Endothelial cell (in vitro differentiated cells): Measurements from ENCODE around the gene RGL1. TPM values are rescaled to one million over a fixed set of nuclear protein-coding genes. Genes with fewer than 3 reads are reported as not detected.
A peak's percentile ranks its signal among the peaks of the same experiment; 100 is the strongest.

ENCODE experiments used
- DNase-seq: peaks from one replicate; pipeline ENCODE4 v3.0.0; 2021; ENCODE audit warnings: low spot score
- H3K27ac Mint-ChIP-seq: one replicate; pipeline ENCODE4 v1.8.0; 2021; ENCODE audit warnings: mixed read lengths, inconsistent platforms; ENCODE audit not compliant: unreplicated experiment
- H3K27me3 Mint-ChIP-seq: one replicate; pipeline ENCODE4 v1.8.0; 2021; ENCODE audit warnings: mild to moderate bottlenecking, moderate library complexity, mixed read lengths, inconsistent platforms; ENCODE audit not compliant: unreplicated experiment
- H3K36me3 Mint-ChIP-seq: one replicate; pipeline ENCODE4 v1.8.0; 2021; ENCODE audit warnings: mild to moderate bottlenecking, low read depth, mixed read lengths, inconsistent platforms; ENCODE audit not compliant: unreplicated experiment
- H3K4me1 Mint-ChIP-seq: one replicate; pipeline ENCODE4 v1.8.0; 2021; ENCODE audit warnings: mild to moderate bottlenecking, mixed read lengths, inconsistent platforms; ENCODE audit not compliant: unreplicated experiment
- H3K4me3 Mint-ChIP-seq: one replicate; pipeline ENCODE4 v1.8.0; 2021; ENCODE audit warnings: mild to moderate bottlenecking, mixed read lengths, inconsistent platforms; ENCODE audit not compliant: unreplicated experiment
- H3K9me3 Mint-ChIP-seq: one replicate; pipeline ENCODE4 v1.8.0; 2021; ENCODE audit warnings: mixed read lengths, inconsistent platforms; ENCODE audit not compliant: unreplicated experiment
- CTCF ChIP-seq: fragments of 200-600 bp; sonication (generic); IDR thresholded peaks from one replicate; pipeline ENCODE4 v1.5.0; 2021; ENCODE audit warnings: antibody characterized with exemption; ENCODE audit not compliant: unreplicated experiment
- total RNA-seq: library from RNA; stranded (reverse); fragmentation: NEBNext Ultra II Directional; extraction: Animal tissue kit (Norgen Biotek cat#: 25700); gene quantifications from one replicate; pipeline ENCODE4 v1.2.1, GENCODE V29; 2021; ENCODE audit not compliant: unreplicated experiment

RGL1 gene
- total RNA-seq, 1 donor from 2014 or later = 60.7 TPM

DNA sequence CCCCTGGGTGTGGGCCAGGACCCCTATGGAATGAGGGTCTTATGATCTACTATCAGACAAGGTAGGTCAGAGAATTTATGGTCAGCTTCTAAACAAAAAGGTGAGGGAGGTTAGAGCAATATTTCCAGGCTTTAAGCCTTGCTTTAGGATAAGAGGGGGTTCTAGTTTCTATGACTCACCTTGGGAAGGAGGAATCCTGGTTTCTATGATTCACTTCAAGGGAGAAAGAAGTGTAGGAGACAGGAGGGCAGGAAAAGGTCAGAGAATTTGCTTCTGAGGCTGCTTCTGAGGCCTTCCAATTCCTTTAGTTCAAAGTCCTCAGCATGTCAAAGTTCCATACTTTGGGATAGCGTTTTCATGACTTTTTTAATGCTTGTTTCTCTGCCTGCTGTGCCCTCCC is 35.2 kb downstream of the RGL1 start:
- no peak for DNase-seq
- Mint-ChIP-seq H3K36me3 (peaks cover 14% of the 10 kb centered on the region), H3K4me1 (peaks cover 64% of the 10 kb centered on the region), H3K27me3 (peaks cover 2% of the 10 kb centered on the region), H3K9me3 (no peaks in the 10 kb centered on the region), H3K27ac (peak overlapping the region; percentile 45), H3K4me3 (peak overlapping the region; percentile 27)
- TF ChIP-seq CTCF = no peak

- Mint-ChIP-seq H3K4me3 (no peak overlapping the region), H3K4me1 (peaks cover 73% of the 10 kb centered on the region), H3K27me3 (peaks cover 3% of the 10 kb centered on the region), H3K36me3 (peaks cover 22% of the 10 kb centered on the region), H3K27ac (no peak overlapping the region), H3K9me3 (no peaks in the 10 kb centered on the region)
- no peak for DNase-seq
- TF ChIP-seq CTCF = no peak
Observed at GRCh38 chr1:183841550-183841949, 36.6 kb downstream of the RGL1 start.

DNA sequence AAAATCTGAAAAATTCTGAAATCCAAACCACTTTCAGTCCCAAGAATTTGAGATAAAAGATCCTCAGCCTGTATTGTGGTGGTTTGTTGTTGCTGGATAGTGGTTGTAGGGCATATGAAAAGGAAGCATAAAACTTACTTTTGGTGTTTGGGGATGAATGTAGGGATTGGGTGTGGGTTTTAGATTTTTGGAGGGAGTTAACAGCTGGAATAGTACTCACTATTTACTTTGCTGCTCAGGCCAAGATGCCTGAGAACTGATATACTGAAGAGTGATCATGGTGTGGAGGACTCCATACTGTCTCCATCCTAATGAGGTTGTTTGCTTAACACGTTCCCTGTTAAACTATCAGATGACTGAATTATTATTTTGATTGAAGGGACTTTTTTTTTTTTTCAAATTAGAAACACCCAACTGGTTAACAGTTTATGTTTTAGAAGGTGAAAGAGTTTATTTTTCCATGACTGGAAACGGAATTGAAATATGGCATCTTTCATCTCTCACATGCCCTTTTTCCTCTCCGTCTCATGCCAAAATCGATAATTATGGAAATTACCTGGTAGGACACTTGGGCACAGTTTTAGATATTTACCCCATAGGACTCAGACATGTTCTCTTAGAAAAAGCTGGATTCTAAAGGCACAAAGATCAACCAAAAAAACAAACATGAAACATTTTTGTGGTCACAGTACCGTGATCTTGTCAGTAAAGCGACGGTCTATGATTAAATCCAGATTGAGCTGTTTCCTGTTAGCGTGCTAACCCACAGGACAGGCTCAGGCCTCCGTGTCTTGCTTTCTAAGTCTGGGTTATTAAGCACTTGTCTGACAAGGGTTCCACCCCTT is 37.3 kb downstream of the RGL1 start:
- Mint-ChIP-seq H3K4me3 (no peak overlapping the region), H3K4me1 (peaks cover 73% of the 10 kb centered on the region), H3K36me3 (peaks cover 27% of the 10 kb centered on the region), H3K9me3 (no peaks in the 10 kb centered on the region), H3K27me3 (peaks cover 3% of the 10 kb centered on the region), H3K27ac (peak overlapping the region; percentile 88)
- DNase-seq = no peak
- no peak for TF ChIP-seq CTCF

DNA sequence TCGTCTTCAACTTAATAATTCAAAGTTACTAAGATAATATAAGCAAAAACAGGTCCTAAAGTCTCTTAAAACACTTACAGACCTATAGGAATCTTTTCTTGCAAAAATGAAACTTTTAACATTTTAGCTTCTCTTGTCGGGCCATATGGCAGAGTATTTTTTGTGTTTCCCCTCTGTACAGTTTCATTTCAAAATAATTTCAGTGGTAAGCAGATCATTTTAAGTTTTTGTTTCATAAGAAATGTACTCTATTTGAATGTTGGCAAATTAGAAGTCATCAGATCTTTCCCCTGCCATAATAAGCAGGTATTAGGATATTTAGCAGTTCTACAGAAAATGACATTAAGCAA is 37.9 kb downstream of the RGL1 start:
- TF ChIP-seq CTCF = no peak
- H3K4me1 Mint-ChIP-seq = peaks cover 70% of the 10 kb centered on the region
- H3K4me3 Mint-ChIP-seq = no peak overlapping the region
- H3K36me3 Mint-ChIP-seq = peaks cover 27% of the 10 kb centered on the region
- DNase-seq = no peak
- H3K9me3 Mint-ChIP-seq = no peaks in the 10 kb centered on the region
- peaks cover 3% of the 10 kb centered on the region for H3K27me3 Mint-ChIP-seq
- peak overlapping the region; percentile 17 for H3K27ac Mint-ChIP-seq

- peaks cover 1% of the 10 kb centered on the region for H3K27me3 Mint-ChIP-seq
- no peak for DNase-seq
- peaks cover 18% of the 10 kb centered on the region for H3K36me3 Mint-ChIP-seq
- H3K4me1 Mint-ChIP-seq = peaks cover 55% of the 10 kb centered on the region
- no peaks in the 10 kb centered on the region for H3K9me3 Mint-ChIP-seq
- TF ChIP-seq CTCF = no peak
- peak overlapping the region; percentile 42 for H3K27ac Mint-ChIP-seq
- no peak overlapping the region for H3K4me3 Mint-ChIP-seq
Observed at GRCh38 chr1:183844806-183845205, 39.9 kb downstream of the RGL1 start.
